Endothelial cell of umbilical vein (primary cell): ENCODE measurements around the gene TNFSF4.

Experiments used
- CTCF ChIP-seq, 2 donors: IDR thresholded peaks; 1 replicate in 1 of 2; 2 replicates in 1 of 2; pipeline ENCODE4 v1.5.1; 2011; ENCODE audit warnings: low read length in 2 of 2, mild to moderate bottlenecking in 2 of 2, moderate library complexity in 2 of 2, control low read depth in 1 of 2, inconsistent platforms in 1 of 2, low read depth in 1 of 2; ENCODE audit not compliant: insufficient read depth in 1 of 2; ENCODE audit errors: extremely low read depth in 1 of 2
- EZH2 ChIP-seq: IDR thresholded peaks from 2 replicates; pipeline ENCODE4 v1.6.1; 2012; ENCODE audit warnings: borderline replicate concordance, low read depth, mild to moderate bottlenecking, moderate library complexity, low read length, inconsistent platforms; ENCODE audit not compliant: severe bottlenecking
- GATA2 ChIP-seq: IDR thresholded peaks from 2 replicates; pipeline ENCODE4 v1.7.0; 2011; ENCODE audit warnings: low read depth, mild to moderate bottlenecking, moderate library complexity, mixed read lengths, low read length; ENCODE audit not compliant: insufficient read length, insufficient read depth
- JUN ChIP-seq: IDR thresholded peaks from 2 replicates; pipeline ENCODE4 v1.6.1; 2011; ENCODE audit warnings: borderline replicate concordance, low read depth; ENCODE audit not compliant: insufficient read length, insufficient read depth
- MAX ChIP-seq: IDR thresholded peaks from 2 replicates; pipeline ENCODE4 v1.6.1; 2011; ENCODE audit not compliant: insufficient read depth, insufficient read length
- MYC ChIP-seq: IDR thresholded peaks from one replicate; pipeline ENCODE4 v1.6.1; 2011; ENCODE audit warnings: mild to moderate bottlenecking, low read depth, low read length
- POLR2A ChIP-seq: IDR thresholded peaks from 2 replicates; pipeline ENCODE4 v1.6.1; 2012; ENCODE audit warnings: low read depth, mild to moderate bottlenecking, control low read depth, low read length
- POLR2AphosphoS5 ChIP-seq: IDR thresholded peaks from 2 replicates; pipeline ENCODE4 v1.6.1; 2012; ENCODE audit warnings: low read depth, mild to moderate bottlenecking, control low read depth, low read length, moderate library complexity; ENCODE audit not compliant: insufficient read depth

GRCh38 chr1:173249349-173249748, 42.2 kb upstream of the TNFSF4 start:
- no peak for TF ChIP-seq CTCF (IDR thresholded peaks at IDR 0.05; ENCODE audit: extremely low read depth in 1 of 2, insufficient read depth in 1 of 2, low read depth in 1 of 2, low read length in 2 of 2)
- no peak for TF ChIP-seq EZH2
- TF ChIP-seq POLR2A: no peak
- no peak for TF ChIP-seq POLR2AphosphoS5
- TF ChIP-seq MYC: no peak
- TF ChIP-seq JUN: no peak
- TF ChIP-seq MAX: no peak
- TF ChIP-seq GATA2: no peak
